Measurements from ENCODE around the gene TMEM245. TPM values are rescaled to one million over a fixed set of nuclear protein-coding genes. Genes with fewer than 3 reads are reported as not detected.

The TMEM245 gene
- total RNA-seq, 1 donor from 2014 or later: 52.2 TPM

- Histone ChIP-seq H3K36me3 (ENCODE audit: insufficient read depth, low read length) (no peaks in the 10 kb centered on the region), H3K9me3 (ENCODE audit: insufficient read depth, low read depth, low read length) (no peaks in the 10 kb centered on the region), H3K79me2 (ENCODE audit: insufficient read depth, low read length) (no peaks in the 10 kb centered on the region), H3K9ac (ENCODE audit: low read length) (no peak overlapping the region), H3K4me1 (ENCODE audit: insufficient read depth, low read length) (no peaks in the 10 kb centered on the region), H2AFZ (ENCODE audit: low read depth, low read length) (no peak overlapping the region), H3K27me3 (ENCODE audit: insufficient read depth, low read length) (peaks cover 33% of the 10 kb centered on the region), H4K20me1 (ENCODE audit: insufficient read depth, low read length) (no peaks in the 10 kb centered on the region), H3K27ac (ENCODE audit: low read depth, low read length) (no peak overlapping the region), H3K4me3 (ENCODE audit: insufficient read depth, low read depth, low read length) (no peak overlapping the region), H3K4me2 (ENCODE audit: low read length) (no peak overlapping the region)
- no peak overlapping the region for H3K27ac Mint-ChIP-seq (ENCODE audit: unreplicated experiment)
- TF ChIP-seq EZH2 (IDR thresholded peaks at IDR 0.05; ENCODE audit: insufficient read depth, low read length): no peak
- no peak for TF ChIP-seq CTCF (IDR thresholded peaks at IDR 0.05; ENCODE audit: insufficient read depth, low read depth, low read length)
- H3K27me3 Mint-ChIP-seq (ENCODE audit: low read depth, unreplicated experiment): peaks cover 63% of the 10 kb centered on the region
- DNase-seq (ENCODE audit: low read depth) (no peak), FAIRE-seq (no peak)
- H3K36me3 Mint-ChIP-seq (ENCODE audit: low read depth, unreplicated experiment): no peaks in the 10 kb centered on the region
- H3K4me3 Mint-ChIP-seq (ENCODE audit: unreplicated experiment): no peak overlapping the region
- H3K9me3 Mint-ChIP-seq (ENCODE audit: unreplicated experiment): peaks cover 13% of the 10 kb centered on the region
- H3K4me1 Mint-ChIP-seq (ENCODE audit: low read depth, unreplicated experiment): no peaks in the 10 kb centered on the region
Observed at GRCh38 chr9:109164042-109164441, 44.3 kb upstream of the TMEM245 start.

- H3K36me3 Mint-ChIP-seq (ENCODE audit: low read depth, unreplicated experiment): no peaks in the 10 kb centered on the region
- Histone ChIP-seq H4K20me1 (ENCODE audit: insufficient read depth, low read length) (no peaks in the 10 kb centered on the region), H3K79me2 (ENCODE audit: insufficient read depth, low read length) (no peaks in the 10 kb centered on the region), H3K4me3 (ENCODE audit: insufficient read depth, low read depth, low read length) (no peak overlapping the region), H3K9me3 (ENCODE audit: insufficient read depth, low read depth, low read length) (no peaks in the 10 kb centered on the region), H3K9ac (ENCODE audit: low read length) (no peak overlapping the region), H3K27me3 (ENCODE audit: insufficient read depth, low read length) (peaks cover 30% of the 10 kb centered on the region), H3K4me1 (ENCODE audit: insufficient read depth, low read length) (no peaks in the 10 kb centered on the region), H2AFZ (ENCODE audit: low read depth, low read length) (no peak overlapping the region), H3K36me3 (ENCODE audit: insufficient read depth, low read length) (no peaks in the 10 kb centered on the region), H3K4me2 (ENCODE audit: low read length) (no peak overlapping the region), H3K27ac (ENCODE audit: low read depth, low read length) (no peak overlapping the region)
- TF ChIP-seq CTCF (IDR thresholded peaks at IDR 0.05; ENCODE audit: insufficient read depth, low read depth, low read length) (no peak), EZH2 (IDR thresholded peaks at IDR 0.05; ENCODE audit: insufficient read depth, low read length) (no peak)
- DNase-seq (ENCODE audit: low read depth) (no peak), FAIRE-seq (no peak)
- peaks cover 13% of the 10 kb centered on the region for H3K9me3 Mint-ChIP-seq (ENCODE audit: unreplicated experiment)
- no peak overlapping the region for H3K27ac Mint-ChIP-seq (ENCODE audit: unreplicated experiment)
- no peak overlapping the region for H3K4me3 Mint-ChIP-seq (ENCODE audit: unreplicated experiment)
- H3K4me1 Mint-ChIP-seq (ENCODE audit: low read depth, unreplicated experiment): no peaks in the 10 kb centered on the region
- peaks cover 58% of the 10 kb centered on the region for H3K27me3 Mint-ChIP-seq (ENCODE audit: low read depth, unreplicated experiment)
Observed at GRCh38 chr9:109163194-109163593, 43.4 kb upstream of the TMEM245 start.

- no peak overlapping the region for H3K4me3 ChIP-seq (ENCODE audit: insufficient read depth, low read depth, low read length)
- H4K20me1 ChIP-seq (ENCODE audit: insufficient read depth, low read length): no peaks in the 10 kb centered on the region
- TF ChIP-seq EZH2 (IDR thresholded peaks at IDR 0.05; ENCODE audit: insufficient read depth, low read length) (no peak), CTCF (IDR thresholded peaks at IDR 0.05; ENCODE audit: insufficient read depth, low read depth, low read length) (no peak)
- H3K79me2 ChIP-seq (ENCODE audit: insufficient read depth, low read length): no peaks in the 10 kb centered on the region
- no peaks in the 10 kb centered on the region for H3K4me1 ChIP-seq (ENCODE audit: insufficient read depth, low read length)
- H3K27ac ChIP-seq (ENCODE audit: low read depth, low read length): no peak overlapping the region
- no peak overlapping the region for H2AFZ ChIP-seq (ENCODE audit: low read depth, low read length)
- Mint-ChIP-seq H3K4me3 (ENCODE audit: unreplicated experiment) (no peak overlapping the region), H3K27ac (ENCODE audit: unreplicated experiment) (no peak overlapping the region), H3K9me3 (ENCODE audit: unreplicated experiment) (peaks cover 13% of the 10 kb centered on the region), H3K4me1 (ENCODE audit: low read depth, unreplicated experiment) (no peaks in the 10 kb centered on the region), H3K27me3 (ENCODE audit: low read depth, unreplicated experiment) (peaks cover 55% of the 10 kb centered on the region), H3K36me3 (ENCODE audit: low read depth, unreplicated experiment) (no peaks in the 10 kb centered on the region)
- no peaks in the 10 kb centered on the region for H3K9me3 ChIP-seq (ENCODE audit: insufficient read depth, low read depth, low read length)
- no peaks in the 10 kb centered on the region for H3K36me3 ChIP-seq (ENCODE audit: insufficient read depth, low read length)
- FAIRE-seq (no peak), DNase-seq (ENCODE audit: low read depth) (no peak)
- peaks cover 30% of the 10 kb centered on the region for H3K27me3 ChIP-seq (ENCODE audit: insufficient read depth, low read length)
- H3K4me2 ChIP-seq (ENCODE audit: low read length): no peak overlapping the region
- no peak overlapping the region for H3K9ac ChIP-seq (ENCODE audit: low read length)
Observed at GRCh38 chr9:109162677-109163076, 42.9 kb upstream of the TMEM245 start.
